Measurements from ENCODE around the gene NDOR1.

NDOR1 gene

DNA sequence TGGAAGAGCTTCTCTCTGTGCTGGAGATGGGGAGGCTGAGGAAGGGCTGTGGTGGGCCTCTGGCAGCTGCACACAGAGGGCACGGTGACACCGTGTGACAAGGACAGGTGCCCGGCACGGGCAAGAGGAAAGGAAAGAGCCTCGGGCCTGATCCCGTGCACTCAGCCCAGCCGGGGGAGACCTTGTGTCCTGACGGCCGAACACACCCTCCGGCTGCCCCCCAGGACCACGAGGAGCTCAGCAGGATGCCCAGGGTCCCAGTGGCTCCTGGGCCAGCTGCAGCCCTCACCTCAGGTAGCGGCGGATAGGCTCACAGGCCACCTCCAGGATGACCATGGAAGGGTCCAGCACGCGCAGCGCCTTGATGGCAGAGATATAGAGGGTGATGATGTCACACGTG, 22.7 kb upstream of the NDOR1 start:
- no peak for DNase-seq (ENCODE audit: low read depth)

DNA sequence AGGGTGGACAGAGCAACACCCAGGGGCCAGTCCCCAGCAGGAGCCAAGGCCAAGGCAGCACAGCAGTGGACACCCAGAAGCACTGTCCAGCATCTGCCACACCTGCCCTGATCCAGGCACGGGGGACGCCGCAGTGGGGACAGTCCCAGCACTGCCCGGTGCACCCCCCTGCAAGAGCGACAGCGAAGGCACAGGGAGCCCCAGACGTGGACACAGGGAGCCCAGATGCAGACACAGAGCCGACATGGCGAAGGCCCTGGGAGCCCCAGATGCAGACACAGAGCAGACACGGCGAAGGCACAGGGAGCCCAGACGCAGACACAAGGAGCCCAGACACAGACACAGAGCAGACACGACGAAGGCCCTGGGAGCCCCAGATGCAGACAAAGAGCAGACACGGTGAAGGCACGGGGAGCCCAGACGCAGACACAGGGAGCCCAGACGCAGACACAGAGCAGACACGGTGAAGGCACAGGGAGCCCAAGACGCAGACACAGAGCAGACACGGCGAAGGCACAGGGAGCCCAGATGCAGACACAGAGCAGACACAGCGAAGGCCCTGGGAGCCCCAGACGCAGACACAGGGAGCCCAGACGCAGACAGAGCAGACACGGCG, 21.4 kb upstream of the NDOR1 start:
- DNase-seq (ENCODE audit: low read depth) = no peak

DNA sequence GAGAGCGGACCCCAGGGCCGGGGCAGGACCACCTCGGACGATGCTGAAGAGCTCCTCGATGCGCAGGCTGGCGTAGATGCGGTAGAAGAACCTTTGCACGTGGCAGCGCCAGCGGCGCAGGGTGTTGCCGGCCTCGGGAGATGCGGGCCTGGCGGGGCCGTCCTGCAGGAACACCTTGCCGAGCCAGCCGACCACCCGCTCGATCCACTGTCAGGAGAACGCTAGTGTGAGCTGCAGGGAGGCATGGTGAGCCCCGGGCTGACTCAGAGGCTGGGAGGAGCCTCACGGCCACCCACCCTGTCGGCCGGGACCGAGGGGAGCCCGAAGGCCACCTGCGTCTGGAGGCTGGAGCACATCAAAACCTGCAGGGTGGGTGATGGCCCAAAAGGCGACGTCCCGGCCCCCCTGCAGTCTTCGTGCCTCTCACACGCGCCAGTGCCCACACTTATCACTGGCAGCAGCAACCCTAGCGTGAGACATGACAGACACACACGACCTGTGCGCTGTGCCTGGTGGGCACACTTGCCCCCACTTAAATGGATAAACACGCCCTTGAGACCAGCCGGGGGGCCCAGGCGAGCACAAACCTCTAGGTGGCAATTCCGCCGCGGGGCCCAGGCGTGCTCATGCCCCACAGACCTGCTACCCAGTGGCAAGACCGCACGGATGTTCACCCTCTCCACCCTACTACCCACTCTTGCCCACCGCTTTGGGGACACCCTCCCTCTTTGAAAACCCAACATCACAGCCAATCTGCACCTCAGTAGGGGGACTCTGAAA, 20.4 kb upstream of the NDOR1 start:
- no peak for DNase-seq (ENCODE audit: low read depth)

DNA sequence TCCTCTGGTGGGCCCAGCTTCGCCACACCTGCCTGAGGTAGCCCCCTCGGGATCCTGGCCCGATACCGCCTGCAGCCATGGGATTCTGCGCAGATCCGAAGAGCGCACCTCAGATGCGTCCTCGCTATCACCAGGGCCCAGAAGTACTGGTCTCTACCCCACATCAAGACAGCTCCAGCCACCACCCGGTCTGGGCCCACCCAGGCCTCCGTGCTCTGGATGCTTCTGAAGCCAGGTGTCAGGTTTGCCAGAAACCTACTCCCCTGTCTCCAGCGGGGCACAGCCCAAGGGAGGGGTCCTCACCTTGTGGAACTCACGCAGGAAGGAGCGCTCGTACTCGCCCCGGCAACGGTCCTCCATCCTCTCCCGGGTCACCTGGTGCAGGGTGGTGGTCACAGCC, 19.6 kb upstream of the NDOR1 start:
- no peak for DNase-seq (ENCODE audit: low read depth)

DNA sequence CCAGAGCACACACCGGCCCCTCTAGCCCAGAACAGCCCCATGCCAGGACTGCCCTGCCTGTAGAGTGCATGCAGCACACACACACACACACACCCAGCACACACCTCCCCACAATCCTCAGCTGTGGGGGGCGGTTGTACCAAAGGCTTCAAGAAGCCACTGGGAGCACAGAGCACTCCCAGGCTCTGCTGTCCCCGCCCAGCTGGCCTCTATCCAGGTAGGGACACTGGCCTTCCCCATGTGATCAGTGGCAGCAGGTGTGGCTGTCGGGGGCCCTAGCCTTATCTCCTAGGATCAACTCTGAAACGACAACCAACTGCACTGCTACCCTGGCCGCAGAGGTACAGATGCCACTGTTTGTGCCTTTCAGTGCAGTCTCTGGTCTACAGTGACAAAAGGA, 19.1 kb upstream of the NDOR1 start:
- DNase-seq (ENCODE audit: low read depth) = no peak

DNA sequence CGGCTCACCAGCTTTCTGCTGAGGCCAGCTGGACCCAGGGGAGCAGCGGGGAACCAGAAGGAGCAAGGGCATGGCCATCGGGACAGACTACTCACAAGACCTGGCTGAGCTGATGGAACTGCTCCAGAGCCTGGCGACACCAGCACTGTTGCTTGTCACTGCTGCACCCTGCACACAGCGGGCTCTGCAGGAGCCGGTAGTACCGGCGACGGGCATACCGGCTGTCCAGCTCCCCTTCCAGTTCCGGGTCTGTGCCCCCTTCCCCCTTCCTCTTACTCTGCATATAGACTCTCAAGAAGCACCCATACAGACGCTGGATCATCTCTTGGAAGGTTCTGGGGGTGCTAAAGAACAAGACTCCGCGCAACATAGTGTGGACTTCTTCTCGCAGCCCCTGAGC, 18.1 kb upstream of the NDOR1 start:
- DNase-seq (ENCODE audit: low read depth) = no peak

DNA sequence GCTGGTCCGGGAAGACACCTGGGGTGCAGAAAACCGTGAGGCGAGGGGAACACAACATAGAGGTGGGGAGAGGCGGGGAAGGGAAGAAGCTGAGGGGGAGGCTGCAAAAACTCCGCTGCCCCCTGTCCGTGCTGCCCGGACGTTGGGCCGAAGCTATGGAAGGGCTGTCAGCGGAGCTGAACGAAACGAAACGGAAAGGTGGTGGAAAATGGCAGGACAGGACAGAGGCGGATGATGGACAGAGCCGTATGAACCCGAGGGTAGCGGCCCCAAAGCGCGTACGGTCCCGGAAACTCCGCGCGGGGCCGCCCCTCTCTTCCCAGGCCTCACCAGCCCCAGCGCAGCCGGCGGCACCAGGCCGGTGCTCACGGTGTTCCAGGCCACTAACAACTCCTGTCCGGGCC, 17.4 kb upstream of the NDOR1 start:
- no peak for DNase-seq (ENCODE audit: low read depth)

DNA sequence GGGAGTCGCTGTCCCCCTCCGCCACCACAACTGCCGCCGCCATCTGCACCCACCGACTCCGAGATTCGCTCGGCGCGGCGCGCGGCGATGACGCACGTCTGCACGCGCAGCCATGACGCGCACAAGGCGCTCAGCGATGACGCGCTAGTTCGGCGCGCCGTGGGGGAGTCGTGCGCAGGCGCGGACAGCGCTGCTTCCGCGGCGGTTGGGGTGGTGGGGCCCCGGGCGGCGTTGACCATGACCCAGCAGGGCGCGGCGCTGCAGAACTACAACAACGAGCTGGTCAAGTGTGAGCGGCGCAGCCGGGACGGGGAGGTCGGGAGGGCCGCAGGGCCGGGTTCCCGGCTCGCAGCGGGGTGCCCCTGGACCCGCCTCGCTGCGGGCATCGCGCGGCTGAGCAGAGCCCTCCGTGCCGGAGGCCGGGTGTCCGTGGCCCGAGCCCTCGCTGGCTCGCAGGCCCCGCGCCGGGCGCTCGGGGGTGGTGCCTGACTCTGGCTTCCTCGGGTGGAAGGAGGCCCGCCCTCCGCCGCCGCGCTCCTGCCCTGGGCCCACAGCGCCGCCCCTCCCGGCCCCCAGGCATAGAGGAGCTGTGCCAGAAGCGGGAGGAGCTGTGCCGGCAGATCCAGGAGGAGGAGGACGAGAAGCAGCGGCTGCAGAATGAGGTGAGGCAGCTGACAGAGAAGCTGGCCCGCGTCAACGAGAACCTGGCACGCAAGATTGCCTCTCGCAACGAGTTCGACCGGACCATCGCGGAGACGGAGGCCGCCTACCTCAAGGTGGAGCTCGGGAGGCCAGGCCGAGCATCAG, 16.8 kb upstream of the NDOR1 start, which contains the start of the genes ANAPC2 and SSNA1:
Gene ANAPC2, minus strand, starts transcription at position 71 of the 807 bp plus-strand sequence. Its CDS starts 28 bp downstream, at position 43.
Gene SSNA1, plus strand, starts transcription at position 187 of the 807 bp plus-strand sequence. Its CDS starts 51 bp downstream, at position 238.
- DNase-seq (ENCODE audit: low read depth) = peak; percentile 90

DNA sequence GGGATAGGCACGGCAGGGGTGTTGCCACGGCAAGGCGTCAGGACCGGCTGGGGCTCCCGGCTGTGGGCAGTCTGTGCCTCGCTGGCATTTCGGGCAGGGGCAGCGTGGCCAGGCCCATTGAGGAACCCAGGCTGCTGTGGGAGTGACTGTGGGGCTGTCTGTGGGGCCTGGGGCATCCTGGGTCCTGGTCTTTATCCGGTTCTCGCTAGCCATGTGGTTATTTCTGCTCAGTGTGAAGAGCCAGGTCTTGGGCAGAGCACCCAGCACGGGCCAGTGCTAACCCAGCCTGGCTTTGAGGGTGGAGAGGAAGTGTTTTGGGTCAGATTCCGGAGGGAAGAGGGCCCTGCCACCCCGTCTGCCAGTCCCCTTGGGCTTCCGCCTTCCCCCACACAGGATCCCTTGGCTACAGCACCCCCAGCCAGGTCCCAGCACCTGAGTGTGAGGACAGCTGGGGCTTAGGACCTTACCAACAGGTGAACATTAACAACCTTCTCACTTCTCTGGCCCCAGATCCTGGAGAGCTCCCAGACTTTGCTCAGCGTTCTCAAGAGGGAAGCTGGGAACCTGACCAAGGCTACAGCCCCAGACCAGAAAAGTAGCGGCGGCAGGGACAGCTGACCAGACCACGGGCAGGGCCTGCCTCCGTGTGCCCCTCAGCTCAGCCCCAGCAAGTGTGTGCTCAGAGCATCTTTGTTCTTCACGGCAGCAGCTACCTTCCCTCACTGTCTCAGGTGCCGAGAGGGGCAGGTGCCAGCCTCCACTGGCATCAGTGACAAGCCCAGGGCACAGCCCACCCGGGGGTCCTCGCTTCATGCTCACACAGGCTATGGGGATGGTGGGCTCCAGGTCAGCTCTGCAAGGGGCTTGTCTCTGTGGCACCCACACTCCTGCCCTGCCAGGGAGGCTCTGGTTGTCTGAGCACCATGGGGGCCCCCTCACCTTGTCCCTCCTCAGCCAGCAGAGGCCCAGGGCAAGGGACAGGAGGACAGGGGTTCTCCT, 15.9 kb upstream of the NDOR1 start:
- DNase-seq (ENCODE audit: low read depth) = no peak

DNA sequence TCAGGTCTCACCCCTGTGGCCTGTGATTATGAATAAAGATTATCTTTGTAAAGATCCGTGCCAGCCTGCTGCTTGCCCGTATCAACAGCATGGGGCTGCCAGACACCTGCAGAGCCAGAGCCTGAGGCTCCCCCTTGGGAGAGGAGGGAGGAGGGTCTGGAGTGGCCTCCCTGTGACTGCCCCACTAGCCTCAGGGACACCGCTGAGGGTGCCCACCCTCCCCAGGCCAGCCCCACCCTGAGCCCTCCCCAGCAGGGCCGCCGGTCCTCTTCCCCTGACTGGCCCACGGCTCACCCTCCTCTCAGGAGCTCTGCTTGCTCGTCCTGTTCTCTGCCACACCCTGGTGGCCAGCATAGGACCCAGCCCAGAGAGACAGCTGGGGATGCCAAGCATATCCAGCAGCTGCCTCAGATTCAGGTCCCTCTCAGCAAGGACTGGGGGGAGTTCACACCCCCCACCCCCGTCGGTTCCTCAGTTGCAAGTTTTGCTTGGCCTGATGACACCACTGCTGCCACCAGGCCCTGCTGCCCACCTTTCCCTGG, 15.1 kb upstream of the NDOR1 start:
- no peak for DNase-seq (ENCODE audit: low read depth)

DNA sequence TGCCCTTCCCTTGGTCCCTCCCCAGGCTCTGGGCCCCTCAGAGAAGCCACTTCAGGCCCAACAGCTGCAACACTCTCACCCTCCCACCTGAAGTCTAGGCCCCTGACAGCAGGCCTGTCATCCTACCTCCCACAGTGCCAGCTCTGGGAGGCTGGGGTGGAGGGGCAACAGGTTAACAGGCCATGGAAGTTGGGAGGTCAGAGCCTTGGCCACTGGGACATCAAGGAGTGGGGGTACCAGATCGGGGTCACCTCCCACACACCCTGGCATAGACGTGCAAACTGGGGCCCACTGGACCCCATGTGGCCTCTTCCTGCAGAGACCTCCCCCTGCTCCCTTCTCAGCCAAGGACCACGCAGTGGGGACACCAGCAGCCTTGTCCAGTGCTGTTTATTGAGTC, 14.3 kb upstream of the NDOR1 start:
- DNase-seq (ENCODE audit: low read depth) = no peak

DNA sequence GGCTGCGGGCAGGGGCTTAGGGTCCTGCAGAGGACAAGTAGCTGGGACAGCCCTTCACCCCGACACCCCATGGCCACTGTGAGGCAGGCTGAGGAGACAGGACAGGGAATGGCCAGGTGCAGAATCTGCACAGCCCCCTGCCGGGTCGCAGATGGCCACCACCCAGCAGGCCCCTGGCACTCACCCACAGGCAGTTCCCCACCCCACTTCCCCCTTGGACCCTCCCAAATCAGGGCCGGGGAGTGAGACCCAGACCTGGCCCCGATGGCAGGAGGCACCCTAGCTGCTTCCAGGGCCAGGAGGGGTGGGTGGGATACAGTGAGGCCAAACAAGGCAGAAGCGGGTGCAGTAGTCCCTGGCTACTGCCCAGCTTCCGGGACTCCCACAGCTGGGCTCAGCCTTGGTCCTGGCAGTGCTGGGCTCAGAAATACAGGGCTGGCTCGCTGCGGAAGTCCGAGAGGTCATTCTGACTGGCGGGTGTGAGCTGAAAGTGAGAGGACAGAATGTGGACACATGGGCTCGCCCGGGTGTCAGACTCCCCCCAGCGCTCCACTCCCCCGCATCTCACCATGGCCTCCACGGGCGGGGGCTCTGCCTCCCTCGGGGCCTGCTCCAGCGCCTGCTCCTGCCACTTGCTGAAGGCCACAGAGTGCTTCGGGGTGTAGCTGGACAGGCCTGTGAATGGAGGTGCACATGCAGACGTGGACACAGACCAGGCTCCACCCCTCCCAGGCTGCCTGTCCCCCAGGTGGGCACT, 13.6 kb upstream of the NDOR1 start:
- DNase-seq (ENCODE audit: low read depth) = no peak

DNA sequence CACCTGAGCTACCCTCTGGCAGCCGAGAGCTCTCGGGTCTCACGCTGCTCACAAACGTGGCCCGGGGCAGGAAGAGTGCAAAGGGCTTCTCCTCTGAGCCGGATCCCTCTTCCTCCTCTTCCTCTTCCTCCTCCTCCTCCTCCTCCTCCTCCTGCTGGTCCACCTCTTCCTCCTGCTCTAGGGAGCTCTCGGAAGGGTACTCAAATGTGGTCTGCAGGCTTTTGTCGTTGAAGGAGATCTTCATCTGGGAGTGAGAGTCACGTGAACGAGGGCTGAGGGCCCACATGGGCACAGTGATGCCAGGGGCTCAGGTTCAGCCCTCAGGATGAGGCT, 13.1 kb upstream of the NDOR1 start:
- DNase-seq (ENCODE audit: low read depth) = no peak

DNA sequence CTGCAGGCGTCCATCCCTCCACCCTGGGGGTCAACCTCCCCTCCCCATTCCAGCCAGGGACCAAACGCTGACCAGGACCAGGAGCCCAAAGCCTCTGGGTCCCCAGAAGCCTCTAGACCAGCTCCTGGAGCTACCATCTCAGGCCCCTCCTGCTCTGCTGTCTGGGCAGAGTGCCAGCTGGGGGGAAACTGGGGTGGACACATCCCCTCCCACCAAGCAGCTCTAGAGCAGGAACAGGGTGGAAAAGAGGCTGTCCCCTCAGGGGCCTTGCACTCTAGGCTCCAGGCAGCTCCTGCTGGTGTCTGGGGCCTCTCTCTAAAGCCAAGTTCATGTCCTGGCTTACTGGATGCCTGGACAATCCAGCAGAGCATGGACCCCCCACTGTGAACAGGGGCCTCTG, 12.6 kb upstream of the NDOR1 start:
- DNase-seq (ENCODE audit: low read depth) = no peak

DNA sequence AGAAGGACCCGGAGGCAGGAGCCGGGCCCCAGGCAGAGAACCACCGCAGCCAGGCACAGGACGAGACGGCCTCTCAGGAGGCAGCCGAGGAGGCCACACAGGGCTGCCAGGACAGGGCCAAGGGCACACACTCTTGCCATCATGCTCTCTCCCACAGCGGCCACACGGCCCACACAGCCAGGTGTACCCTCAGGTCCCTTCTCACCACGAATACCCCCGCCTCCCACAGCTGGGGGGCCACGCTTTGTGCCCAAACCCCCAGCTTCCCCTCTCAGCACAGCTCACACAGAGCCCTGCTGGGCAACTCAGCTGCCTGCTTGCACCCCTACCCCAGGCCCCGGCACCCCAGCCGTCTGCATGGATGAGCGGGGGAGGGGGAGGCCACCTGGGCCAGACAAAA, 11.7 kb upstream of the NDOR1 start:
- no peak for DNase-seq (ENCODE audit: low read depth)

DNA sequence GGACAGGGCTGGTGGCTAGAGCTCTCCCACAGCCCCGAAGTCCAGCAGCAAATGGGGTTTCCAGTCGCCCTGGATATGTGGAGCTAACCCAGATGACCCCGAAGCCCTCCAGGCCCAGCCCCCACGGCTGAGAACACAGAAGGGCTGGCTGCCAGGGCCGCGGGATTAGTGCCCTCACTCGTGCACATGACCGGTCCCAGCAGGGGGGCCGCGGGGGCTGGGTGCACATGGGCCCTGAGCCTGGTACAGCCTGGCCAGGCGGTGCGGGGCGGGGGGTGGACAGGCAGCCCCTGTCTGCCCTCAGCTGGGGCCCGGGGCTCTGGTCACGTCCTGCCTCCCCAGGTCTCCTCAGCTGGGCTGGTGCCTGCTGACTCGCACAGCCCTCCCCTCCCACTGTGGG, 11.1 kb upstream of the NDOR1 start:
- DNase-seq (ENCODE audit: low read depth) = no peak

DNA sequence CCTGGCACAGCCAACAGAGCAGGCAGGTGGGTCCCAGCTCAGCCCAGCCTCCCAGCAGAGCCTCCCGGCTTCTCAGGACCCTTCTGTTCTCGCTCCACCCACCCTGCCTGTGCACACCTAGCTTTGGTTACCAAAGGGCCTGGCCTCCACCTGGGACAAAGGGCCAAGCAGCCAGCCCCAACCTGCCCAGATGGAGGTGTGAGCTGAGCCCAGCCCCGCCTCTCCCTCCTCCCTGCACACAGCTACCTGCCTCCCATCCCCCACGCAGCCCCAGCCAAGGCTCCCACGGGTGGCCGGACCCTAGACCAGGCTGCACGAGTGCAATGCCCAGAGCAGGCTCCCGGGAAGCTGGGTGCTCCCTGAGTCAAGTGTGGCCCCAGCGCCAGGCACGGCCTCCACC, 10.6 kb upstream of the NDOR1 start:
- DNase-seq (ENCODE audit: low read depth) = no peak

DNA sequence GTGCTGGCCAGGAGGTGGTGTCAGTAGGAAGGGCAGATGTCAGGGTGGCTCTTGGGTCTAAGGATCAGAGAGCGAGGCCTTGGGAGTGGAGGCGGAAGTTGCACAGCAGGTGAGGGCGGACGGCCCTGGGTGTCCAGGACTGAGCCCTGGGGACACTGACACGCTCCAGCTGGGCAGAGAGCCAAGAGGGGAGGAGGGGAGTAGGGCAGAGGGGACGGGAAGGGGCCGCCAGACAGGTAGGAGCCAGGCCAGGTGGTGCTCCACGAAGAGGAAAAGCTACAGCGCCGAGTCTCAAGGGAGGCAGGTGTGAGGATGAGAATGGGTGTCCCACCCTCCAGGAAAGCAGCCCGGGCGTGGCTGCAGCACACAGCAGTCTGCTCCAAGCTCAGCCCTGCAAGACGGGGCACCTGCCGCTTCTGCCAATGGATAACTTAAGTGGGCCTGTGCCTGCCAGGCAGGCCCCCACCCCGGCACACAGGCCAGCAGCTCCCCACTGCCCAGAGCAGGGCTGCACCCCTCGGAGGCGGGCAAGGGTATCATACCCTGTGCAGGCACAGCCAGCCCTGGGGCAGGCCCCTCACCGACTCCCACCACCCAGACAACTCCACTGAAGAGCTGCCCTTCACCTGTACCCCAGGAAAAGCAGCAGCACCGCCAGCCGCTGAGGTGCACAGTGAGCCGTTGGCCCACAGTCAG, 9.8 kb upstream of the NDOR1 start:
- no peak for DNase-seq (ENCODE audit: low read depth)

DNA sequence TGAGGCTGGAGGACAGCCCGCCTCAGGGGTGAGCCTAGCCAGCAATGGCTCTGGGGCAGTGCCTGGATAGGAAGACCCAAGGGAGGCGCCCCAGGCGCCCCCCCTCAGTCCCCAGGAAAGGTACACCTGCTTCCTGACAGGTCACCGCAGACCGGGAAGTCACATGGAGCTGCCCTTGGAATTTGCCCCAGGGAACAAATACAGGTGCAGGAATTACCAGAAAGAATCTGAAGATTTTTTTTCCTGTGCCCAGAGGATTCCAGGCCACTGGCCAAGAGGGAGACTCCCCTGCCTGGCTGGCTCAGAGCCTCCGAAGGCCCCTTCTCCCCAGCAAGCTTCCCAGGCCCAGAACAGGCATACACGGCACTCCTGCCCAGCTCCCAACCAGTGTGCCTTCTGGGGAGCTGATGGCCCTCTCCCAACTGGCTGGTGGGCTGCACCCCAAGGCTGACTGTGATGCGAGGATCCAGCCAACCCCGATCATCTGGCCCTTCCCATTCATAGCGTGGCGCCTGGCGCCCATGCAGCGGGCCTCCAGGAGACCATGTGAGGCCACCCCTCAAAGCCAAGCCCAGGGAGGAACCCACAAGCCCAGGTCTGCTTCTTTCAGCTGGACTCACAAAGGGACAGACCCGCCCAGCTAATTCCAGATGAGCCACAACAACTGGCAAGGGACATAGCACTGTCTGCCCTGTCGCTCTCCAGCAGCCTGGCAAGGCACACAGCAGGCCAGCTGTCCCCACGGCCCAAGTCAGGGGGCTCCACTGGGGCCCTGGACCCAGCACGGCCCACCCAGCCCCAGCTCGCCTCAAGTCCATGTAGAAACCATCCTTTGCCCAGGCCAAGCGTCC, 7.2 kb upstream of the NDOR1 start:
- DNase-seq (ENCODE audit: low read depth) = no peak

All from EH (cell line).